Central memory CD8-positive, alpha-beta T cell (primary cell): ENCODE data around the gene CCDC68.
"Not testable (repeated sequence)": the region's sequence is repeated elsewhere in the genome, so short reads cannot be mapped to it uniquely, and the experiment has no call there.

Experiments used
- ATAC-seq: fragments of 150-1000 bp; cut with Tn5 transposase; replicated peaks from 2 replicates; pipeline ENCODE4 v1.10.0; 2022; ENCODE audit warnings: mild to moderate bottlenecking, moderate FRiP score, moderate number of reproducible peaks; ENCODE audit not compliant: poor library complexity, severe bottlenecking; ENCODE audit errors: extremely low read depth
- DNase-seq, 2 donors: peaks; one replicate each; pipeline ENCODE4 v3.0.0; 2021; ENCODE audit warnings: low spot score in 2 of 2
- H3K27ac Mint-ChIP-seq: one replicate; pipeline ENCODE4 v1.8.0; 2022; ENCODE audit warnings: low read depth, mild to moderate bottlenecking, moderate library complexity, mixed read lengths
- H3K27me3 Mint-ChIP-seq: one replicate; pipeline ENCODE4 v1.8.0; 2022; ENCODE audit warnings: mixed read lengths
- H3K36me3 Mint-ChIP-seq: one replicate; pipeline ENCODE4 v1.8.0; 2022; ENCODE audit warnings: mild to moderate bottlenecking, moderate library complexity, mixed read lengths; ENCODE audit not compliant: insufficient read depth
- H3K4me1 Mint-ChIP-seq: one replicate; pipeline ENCODE4 v1.8.0; 2022; ENCODE audit warnings: mixed read lengths
- H3K4me3 Mint-ChIP-seq: one replicate; pipeline ENCODE4 v1.8.0; 2022; ENCODE audit warnings: mild to moderate bottlenecking, moderate library complexity, mixed read lengths
- H3K9me3 Mint-ChIP-seq: one replicate; pipeline ENCODE4 v1.8.0; 2022; ENCODE audit warnings: mixed read lengths

Gene CCDC68

DNA sequence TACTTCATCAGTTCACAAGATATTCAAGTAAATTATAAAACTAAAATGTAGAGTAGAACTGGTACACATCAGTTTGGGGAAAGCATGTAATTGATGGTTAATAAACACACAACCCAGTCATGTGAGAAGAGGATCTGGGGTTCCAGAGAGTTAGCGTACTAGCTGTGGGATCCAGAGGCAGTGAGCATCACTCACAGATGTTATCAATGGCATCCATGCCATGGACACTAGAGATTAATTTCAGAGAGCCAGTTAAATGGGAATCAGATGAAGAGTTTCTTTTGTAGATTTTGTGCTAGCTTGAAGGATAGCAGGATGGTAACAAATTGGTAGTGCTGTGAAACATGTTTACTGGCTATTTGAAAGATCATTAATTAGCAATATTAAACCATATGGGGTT lies 21.8 kb upstream of the CCDC68 start:
- Mint-ChIP-seq H3K36me3 (no peaks in the 10 kb centered on the region), H3K4me3 (no peak overlapping the region), H3K9me3 (no peaks in the 10 kb centered on the region), H3K27ac (no peak overlapping the region), H3K4me1 (no peaks in the 10 kb centered on the region), H3K27me3 (peaks cover 13% of the 10 kb centered on the region)
- ATAC-seq (no peak), DNase-seq (no peak)

DNA sequence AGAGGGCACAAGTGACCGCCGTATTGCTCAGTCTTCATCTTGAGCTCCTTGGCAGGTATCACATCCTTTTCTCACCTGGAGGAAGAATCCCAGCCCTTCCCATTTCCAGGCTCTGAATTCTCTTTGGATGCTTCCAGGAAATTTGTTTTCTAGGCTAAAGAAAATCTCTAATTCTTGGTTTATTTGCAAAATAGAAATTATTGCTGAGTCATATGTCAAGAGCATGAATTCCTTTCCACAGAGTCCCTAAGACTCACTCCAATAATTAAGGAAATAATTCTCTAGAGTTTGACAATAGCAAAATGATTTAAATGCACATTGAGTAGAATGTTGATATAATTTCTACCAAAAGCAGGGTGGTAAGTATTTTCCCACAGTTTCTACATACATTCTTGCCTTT lies 16.3 kb upstream of the CCDC68 start:
- H3K4me3 Mint-ChIP-seq = no peak overlapping the region
- no peak overlapping the region for H3K27ac Mint-ChIP-seq
- no peak for ATAC-seq

DNA sequence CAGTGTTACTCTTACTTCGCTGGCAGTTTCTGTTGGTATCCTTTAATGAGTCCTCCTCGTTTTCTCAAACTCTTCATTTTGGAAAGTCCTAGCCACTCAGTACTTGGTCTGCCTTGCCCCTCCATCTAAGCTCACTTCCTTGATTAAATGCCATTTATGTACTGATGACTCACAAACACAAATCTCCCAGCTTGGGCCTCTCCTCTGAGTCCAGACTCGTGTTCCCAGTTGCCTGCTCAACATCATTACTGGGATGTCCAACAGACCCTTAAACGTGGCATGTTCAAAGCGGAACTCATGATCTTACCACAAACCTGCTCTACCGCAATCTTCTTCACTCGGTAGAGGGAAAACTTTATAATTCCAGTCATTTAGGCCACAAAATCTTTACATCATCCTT lies 13.8 kb upstream of the CCDC68 start:
- ATAC-seq = no peak
- Mint-ChIP-seq H3K4me3 (no peak overlapping the region), H3K4me1 (no peaks in the 10 kb centered on the region), H3K27me3 (no peaks in the 10 kb centered on the region), H3K27ac (no peak overlapping the region), H3K36me3 (no peaks in the 10 kb centered on the region), H3K9me3 (no peaks in the 10 kb centered on the region)
- no peak for DNase-seq

More for the DNA sequence above, 16.3 kb upstream of the CCDC68 start:
- no peak for DNase-seq
- Mint-ChIP-seq H3K27me3 (no peaks in the 10 kb centered on the region), H3K36me3 (no peaks in the 10 kb centered on the region), H3K9me3 (no peaks in the 10 kb centered on the region), H3K4me1 (no peaks in the 10 kb centered on the region)

DNA sequence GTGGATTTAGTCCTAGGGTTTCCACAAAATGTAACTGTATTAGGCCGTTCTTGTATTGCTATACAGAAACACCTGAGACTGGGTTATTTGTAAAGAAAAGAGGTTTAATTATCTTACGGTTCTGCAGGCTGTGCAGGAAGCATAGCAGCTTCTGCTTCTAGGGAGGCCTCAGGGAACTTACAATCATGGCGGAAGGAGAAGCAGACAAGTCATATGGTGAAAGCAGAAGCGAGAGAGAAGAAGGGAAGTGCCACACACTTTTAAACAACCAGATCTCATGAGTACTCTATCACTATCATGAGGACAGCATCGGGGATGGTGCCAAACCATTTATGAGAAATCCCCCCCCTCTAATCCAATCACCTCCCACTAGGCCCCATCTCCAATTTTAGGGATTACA lies 9.5 kb upstream of the CCDC68 start:
- ATAC-seq = no peak
- Mint-ChIP-seq H3K36me3 (no peaks in the 10 kb centered on the region), H3K27ac (no peak overlapping the region), H3K4me3 (no peak overlapping the region), H3K27me3 (peaks cover 18% of the 10 kb centered on the region), H3K9me3 (no peaks in the 10 kb centered on the region), H3K4me1 (no peaks in the 10 kb centered on the region)
- no peak for DNase-seq

DNA sequence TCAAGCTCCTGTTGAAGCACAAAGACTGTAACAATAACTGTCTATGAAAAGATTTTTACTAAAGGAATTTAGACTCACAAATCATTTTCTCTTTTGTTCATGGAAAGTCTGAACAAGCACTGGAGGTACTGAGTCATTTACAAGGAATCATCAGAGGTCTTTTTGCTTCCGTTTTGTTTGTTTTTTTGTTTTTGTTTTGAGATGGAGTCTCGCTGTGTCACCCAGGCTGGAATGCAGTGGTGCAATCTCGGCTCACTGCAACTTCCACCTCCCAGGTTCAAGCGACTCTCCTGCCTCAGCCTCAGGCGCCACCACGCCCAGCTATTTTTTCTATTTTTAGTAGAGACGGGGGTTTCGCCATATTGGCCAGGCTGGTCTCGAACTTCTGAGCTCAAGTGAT lies 9.0 kb upstream of the CCDC68 start:
- DNase-seq, H3K27ac Mint-ChIP-seq, H3K4me1 Mint-ChIP-seq, H3K36me3 Mint-ChIP-seq, H3K4me3 Mint-ChIP-seq, ATAC-seq, H3K9me3 Mint-ChIP-seq: not testable (repeated sequence)
- peaks cover 24% of the 10 kb centered on the region for H3K27me3 Mint-ChIP-seq

DNA sequence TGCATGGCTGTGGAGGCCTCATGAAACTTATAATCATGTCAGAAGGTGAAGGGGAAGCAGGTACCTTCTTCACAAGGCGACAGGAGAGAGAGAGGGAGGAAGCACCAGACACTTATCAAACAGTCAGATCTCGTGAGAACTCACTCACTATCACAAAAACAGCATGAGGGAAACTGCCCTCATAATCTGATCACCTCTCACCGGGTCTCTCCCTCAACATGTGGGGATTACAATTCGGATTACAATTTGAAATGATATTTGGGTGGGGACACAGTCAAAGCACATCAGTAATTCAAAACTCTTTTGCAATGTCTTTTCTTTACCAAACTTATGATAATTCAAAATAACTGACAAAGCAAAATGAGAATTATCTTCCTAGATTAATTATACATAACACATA lies 8.5 kb upstream of the CCDC68 start:
- H3K27ac Mint-ChIP-seq = no peak overlapping the region
- H3K36me3 Mint-ChIP-seq = no peaks in the 10 kb centered on the region
- ATAC-seq (no peak), DNase-seq (no peak)
- H3K9me3 Mint-ChIP-seq = no peaks in the 10 kb centered on the region
- no peaks in the 10 kb centered on the region for H3K4me1 Mint-ChIP-seq
- peaks cover 28% of the 10 kb centered on the region for H3K27me3 Mint-ChIP-seq
- H3K4me3 Mint-ChIP-seq = no peak overlapping the region

DNA sequence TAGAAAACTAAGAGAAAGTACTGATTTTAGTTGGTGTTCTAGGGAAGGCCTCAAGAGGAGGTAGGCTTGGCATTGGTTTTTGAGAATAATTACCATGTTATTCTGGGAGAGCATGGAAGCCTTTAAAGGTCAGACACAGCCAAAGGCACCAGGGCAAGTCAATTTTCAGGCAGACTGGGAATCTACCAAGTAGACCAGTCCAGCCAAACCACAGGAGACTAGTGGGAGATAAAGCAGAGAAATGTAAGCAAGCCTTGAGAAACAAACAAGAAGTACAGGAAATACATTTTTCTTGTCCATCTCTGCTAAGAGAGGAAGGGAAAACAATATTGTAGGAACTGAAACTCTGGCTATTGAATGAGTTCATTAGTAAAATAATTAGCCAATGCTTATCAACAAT lies 5.5 kb upstream of the CCDC68 start:
- Mint-ChIP-seq H3K36me3 (no peaks in the 10 kb centered on the region), H3K27ac (no peak overlapping the region), H3K9me3 (no peaks in the 10 kb centered on the region), H3K4me3 (no peak overlapping the region), H3K27me3 (peaks cover 47% of the 10 kb centered on the region), H3K4me1 (no peaks in the 10 kb centered on the region)
- DNase-seq (no peak), ATAC-seq (no peak)

DNA sequence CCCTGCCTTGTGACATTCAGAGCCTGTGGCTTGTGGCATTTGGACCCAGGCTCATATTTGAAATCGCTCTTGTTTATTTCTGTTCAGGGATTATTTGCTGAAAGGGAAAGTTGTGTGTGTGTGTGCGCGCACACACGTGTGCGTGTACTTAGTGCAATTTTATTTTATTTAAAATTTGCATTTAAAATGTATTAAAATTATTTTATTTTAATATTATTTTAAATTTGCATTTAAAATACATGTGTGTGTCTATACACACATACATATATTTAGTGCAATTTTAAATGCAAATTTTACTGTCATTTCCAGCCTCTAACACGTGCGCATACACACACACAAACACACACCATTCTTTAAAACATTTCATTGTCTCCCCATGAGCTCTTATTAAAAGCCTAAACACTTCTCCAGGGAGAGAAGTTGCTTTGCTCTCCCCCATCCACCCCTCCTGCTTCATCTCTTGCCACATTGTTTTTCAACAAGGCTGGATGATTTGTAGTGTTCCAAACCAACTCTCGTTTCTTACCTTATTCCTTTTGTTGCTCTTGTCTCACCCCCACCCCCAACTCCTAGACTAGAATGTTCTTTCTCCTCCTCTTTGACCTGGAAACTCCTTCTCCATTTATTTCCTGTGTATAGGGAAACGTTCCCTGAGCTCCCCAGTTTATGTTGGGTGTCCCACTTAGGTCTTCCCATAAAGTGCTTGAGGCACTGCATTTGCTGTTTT lies 3.8 kb upstream of the CCDC68 start:
- Mint-ChIP-seq H3K4me3 (no peak overlapping the region), H3K36me3 (no peaks in the 10 kb centered on the region), H3K27me3 (peaks cover 57% of the 10 kb centered on the region), H3K4me1 (no peaks in the 10 kb centered on the region), H3K27ac (no peak overlapping the region), H3K9me3 (no peaks in the 10 kb centered on the region)
- DNase-seq (no peak), ATAC-seq (no peak)

DNA sequence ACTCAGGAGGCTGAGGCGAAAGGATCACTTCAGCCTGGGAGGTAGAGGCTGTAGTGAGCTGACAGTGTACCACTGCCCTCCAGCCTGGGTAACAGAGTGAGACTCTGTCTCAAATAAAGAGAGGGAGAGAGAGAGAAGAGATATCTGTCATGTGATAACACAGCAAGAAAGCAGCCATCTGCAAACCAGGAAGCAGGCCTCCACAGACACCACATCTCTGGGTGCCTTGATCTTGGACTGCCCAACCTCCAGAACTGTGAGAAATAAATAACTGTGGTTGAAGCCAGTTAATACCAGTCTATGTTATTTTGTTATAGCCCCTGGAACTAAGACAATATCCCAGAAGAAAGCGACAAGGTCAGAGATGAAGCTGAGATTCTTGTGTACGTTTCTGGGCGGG lies 2.6 kb upstream of the CCDC68 start:
- DNase-seq (no peak), ATAC-seq (no peak)
- Mint-ChIP-seq H3K27ac (no peak overlapping the region), H3K4me3 (no peak overlapping the region), H3K9me3 (no peaks in the 10 kb centered on the region), H3K4me1 (no peaks in the 10 kb centered on the region), H3K27me3 (peaks cover 69% of the 10 kb centered on the region), H3K36me3 (no peaks in the 10 kb centered on the region)

DNA sequence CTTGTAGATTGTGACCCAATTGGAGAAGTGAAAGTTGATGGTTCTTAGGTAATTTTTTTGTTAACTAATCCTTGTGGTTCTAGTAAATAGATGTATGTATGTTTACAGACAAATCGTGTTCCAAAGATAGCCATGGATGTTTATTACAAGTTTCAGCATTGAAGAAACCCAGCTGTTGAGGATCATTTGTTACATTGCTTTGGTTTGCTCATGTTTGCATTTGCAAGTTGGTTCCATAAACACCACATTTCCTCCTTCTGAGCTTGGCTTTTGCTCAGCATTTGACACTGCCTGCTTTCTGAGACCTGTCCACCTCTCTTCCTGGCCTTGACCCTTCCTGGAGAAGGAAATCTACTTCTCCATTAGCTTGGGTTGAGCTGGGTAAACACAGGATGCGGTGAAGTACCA lies 1.8 kb upstream of the CCDC68 start:
- no peak for ATAC-seq
- no peaks in the 10 kb centered on the region for H3K9me3 Mint-ChIP-seq
- no peak overlapping the region for H3K27ac Mint-ChIP-seq
- H3K36me3 Mint-ChIP-seq = no peaks in the 10 kb centered on the region
- H3K4me3 Mint-ChIP-seq = no peak overlapping the region
- peaks cover 72% of the 10 kb centered on the region for H3K27me3 Mint-ChIP-seq
- H3K4me1 Mint-ChIP-seq = no peaks in the 10 kb centered on the region
- DNase-seq = no peak

DNA sequence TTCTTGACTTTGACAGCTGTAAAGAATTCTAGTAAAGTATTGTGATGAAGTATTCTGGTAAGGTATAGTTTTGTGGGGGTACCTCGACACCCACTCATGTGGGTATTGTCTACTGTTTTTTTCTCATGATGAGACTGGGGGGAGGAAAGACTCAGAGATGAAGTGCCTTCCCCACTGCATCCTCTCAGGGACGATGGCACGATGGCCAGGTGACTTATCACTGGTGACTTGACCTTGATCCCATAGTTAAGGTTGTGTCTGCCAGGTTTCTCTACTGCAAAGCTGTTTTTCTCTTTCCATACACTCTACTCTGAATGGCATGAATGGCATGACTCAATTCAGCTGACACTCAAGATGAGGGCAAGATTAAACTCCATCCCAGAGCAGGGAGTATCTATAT lies 936 bp upstream of the CCDC68 start:
- Mint-ChIP-seq H3K27me3 (peaks cover 68% of the 10 kb centered on the region), H3K9me3 (no peaks in the 10 kb centered on the region), H3K4me1 (no peaks in the 10 kb centered on the region), H3K27ac (no peak overlapping the region), H3K36me3 (no peaks in the 10 kb centered on the region), H3K4me3 (no peak overlapping the region)
- ATAC-seq = no peak
- no peak for DNase-seq

DNA sequence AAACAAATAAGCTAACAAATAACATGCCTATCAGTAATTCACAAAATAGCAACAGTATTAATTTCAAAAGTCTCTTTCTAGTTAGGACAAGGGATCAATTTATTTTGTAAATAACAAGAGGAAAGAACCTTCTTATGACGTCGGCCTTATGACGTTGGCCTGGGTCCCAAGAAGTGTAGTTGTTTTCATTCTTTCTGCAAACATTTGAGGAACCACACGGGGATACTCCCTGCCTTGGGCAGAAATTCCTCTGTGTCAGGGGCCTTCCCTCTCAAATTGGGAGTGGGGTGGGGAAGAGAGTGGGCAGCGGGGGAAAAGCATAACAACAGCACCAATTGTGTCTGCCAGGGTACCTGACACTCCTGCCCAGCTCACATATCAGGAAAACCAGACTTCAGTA lies 1.3 kb downstream of the CCDC68 start:
- ATAC-seq (no peak), DNase-seq (no peak)
- Mint-ChIP-seq H3K4me1 (no peaks in the 10 kb centered on the region), H3K27ac (no peak overlapping the region), H3K4me3 (no peak overlapping the region), H3K9me3 (no peaks in the 10 kb centered on the region), H3K36me3 (no peaks in the 10 kb centered on the region), H3K27me3 (peaks cover 64% of the 10 kb centered on the region)

DNA sequence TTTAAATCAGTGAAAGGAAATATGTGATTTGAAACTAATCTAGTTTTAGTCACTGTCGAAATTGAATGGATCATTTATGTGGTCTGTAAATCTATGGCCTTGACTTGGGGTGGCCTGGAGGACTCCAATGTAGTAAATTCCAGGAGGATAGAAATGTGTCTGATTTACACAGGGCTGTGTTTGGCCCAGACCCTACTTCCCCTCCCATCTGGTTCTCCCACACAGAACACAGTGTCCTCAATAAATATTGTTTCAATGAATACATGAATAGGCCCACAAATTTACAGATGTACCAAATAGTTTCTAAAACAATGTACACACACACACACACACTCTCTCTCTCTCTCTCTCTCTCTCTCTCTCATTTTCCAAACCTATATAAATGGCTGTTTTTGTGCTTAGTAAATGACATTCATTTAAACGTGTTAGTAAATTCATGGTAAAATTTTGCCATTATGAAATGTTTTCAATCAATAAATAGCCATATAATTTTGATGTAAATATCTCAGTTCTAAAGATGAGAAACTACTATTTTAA lies 1.9 kb downstream of the CCDC68 start:
- DNase-seq = no peak
- H3K27me3 Mint-ChIP-seq = peaks cover 57% of the 10 kb centered on the region
- no peaks in the 10 kb centered on the region for H3K9me3 Mint-ChIP-seq
- no peaks in the 10 kb centered on the region for H3K36me3 Mint-ChIP-seq
- H3K4me3 Mint-ChIP-seq = no peak overlapping the region
- no peak overlapping the region for H3K27ac Mint-ChIP-seq
- ATAC-seq = no peak
- no peaks in the 10 kb centered on the region for H3K4me1 Mint-ChIP-seq
